HL-60 (cell line): Measurements from ENCODE around the gene CLCN4.

Experiments used
- CTCF ChIP-seq: IDR thresholded peaks from one replicate; pipeline ENCODE4 v1.5.1; 2011; ENCODE audit warnings: low read length, control low read depth, inconsistent platforms; ENCODE audit not compliant: insufficient read depth
- REST ChIP-seq: IDR thresholded peaks from 2 replicates; pipeline ENCODE4 v1.6.1; 2012; ENCODE audit warnings: low read depth; ENCODE audit not compliant: insufficient replicate concordance

- no peak for TF ChIP-seq CTCF
- no peak for TF ChIP-seq REST
Measured at GRCh38 chrX:10126044-10126443, 30.7 kb upstream of the CLCN4 start.
